GM19324 (cell line): ENCODE measurements around the gene ATN1.

Source experiments
- ATAC-seq: cut with Tn5 transposase; IDR thresholded peaks from one replicate; pipeline ENCODE4 v1.9.1; 2021; ENCODE audit warnings: mild to moderate bottlenecking, moderate library complexity; ENCODE audit not compliant: unreplicated experiment, low FRiP score

Gene ATN1

DNA sequence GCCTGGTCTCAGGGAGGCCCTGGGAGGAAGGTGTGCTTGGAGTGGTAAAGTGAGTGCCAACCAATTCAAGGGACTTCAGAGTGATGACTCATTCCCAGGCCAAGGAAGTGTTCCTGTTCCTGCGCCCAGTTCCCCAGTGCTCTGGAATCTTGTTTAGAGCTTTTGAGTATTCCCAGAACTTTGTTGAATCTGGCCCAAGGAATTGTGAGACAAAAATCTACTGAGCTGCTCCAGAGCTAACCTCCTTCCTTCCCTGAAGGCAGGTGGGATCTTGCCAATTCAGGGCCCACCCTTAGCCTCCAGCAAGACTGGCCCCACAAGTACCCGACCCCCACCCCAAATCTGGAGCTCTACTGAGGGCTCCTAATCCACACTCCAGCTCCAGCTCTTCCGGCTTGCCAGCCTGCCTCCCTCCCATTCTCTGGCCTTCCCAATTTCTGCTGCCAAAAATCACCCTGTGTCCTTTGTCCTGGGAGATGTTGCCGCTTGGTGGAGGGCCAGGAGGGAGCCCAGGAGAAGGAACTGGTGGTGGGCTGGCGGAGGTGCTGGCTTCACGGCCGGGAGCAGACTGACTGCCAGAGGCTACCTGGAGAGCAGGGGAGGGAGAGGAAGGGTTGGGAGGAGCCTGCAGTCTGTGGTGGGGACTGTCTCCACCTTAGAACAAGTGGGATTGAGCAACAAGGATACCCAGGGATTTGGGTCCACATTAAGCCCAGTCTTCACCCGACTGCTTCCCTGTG is 2.0 kb upstream of the ATN1 start:
- ATAC-seq = no peak

DNA sequence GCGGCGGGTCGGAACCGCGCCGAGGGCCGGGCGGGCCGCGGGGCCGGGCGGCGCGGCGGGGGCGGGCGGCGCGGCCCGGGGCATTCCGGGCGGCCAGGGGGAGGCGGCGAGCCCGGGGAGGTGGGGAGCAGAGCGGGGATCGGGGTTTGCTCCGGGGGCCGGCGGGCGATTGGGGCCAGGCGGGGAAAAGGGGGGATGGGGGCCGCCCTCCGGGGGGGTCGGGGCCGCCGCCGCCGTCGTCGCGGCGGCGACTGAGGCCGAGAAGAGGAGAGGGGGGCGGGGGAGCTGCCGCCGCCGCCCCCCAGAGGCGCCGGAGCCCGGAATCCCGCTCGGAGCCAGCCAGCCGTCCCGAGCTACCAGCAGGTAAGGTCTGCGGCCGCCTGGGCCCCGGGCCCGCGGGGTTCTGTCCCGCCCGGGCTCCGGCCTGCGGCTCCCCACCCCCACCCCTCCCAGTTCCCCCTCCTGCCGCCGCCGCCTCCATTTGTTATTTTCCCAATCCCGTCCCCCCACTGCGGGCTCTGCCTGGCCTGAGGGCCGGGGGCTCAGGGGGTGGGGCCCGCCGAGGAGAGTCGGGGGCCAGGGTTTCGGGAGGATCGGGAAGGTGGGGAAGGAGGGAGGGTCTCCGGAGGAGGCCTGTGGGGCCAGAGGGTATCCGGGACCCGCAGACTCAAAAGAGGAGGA is 403 bp downstream of the ATN1 start:
- ATAC-seq = no peak

DNA sequence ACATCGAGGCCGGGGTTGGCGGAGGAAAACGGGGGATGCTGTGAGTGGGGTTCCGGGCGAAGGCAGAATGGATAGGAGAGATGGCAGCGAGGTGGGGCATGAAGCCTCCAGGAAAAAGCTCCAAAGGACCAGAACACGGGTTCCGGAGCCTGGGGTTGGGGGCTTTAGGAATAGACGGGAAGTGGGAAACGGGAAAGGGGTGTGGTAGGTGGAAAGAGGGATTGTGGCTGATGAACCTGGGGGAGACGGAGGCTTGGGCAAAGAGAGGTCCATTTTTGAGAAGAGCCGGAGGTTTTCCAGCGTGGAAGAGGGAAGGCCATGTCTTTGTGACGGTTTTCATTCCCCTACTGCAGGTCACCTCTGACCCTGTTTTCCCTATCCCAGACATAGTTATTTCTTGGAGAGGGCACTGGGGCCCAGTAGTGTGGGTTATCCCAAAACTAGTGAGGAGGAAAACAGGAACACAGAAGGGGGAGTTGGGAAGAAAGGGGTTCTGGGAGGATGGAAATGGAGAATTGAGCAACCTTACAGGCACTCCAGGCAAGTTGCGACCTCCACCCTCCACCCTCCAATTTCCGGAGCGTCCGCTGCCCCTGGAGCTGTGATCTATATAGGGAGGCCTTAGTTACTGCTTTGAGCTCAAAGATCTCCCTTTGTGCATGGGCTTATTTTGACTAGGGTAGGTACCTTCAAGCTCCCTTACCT is 1.1 kb downstream of the ATN1 start:
- ATAC-seq = no peak

DNA sequence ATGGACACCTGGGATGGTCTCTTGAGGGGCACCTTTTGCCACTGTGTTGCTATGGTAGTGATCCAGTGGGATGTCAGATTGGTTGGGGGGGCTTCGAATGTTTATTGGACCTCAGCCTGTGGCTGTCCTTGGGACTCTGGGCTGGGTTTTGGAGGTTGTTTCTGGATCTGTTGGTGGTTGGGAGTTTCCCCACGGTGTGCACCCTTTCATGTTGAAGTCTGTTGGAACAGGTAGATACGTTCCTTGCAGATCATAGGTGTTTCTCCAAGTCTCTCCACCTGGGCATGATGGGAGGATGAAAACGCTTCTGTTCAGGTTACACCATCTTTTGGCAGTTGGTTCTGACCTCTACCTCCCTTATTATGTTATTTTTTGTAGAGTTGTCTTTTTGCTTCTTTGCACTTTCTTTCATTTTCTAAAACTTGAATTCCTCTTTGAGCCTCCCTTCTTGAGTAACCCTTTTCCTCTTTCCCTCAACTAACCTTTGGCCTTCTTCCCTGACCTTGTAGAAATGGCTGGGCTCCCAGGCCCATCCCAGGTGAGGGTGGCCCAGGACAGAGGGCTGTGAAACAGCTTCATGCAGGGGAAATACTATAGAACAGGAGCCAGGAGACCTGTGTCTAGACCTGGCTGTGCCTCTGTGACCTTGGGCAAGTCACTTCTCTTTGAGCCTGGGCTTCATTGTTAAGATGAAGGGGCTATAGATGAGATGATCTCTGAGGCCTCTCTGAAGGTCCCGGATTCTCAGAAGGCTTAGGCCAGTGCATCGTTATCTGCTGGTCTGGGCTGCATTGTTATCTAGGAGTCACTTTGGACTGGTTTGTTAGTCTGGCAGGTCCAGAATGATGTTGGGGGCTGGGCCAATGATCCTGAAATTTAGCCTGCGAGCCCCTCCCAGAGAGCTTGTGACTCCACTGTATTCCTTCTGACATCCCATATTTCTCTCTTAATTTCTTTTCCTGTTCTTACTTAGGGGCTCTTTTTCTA is 2.0 kb downstream of the ATN1 start:
- no peak for ATAC-seq

DNA sequence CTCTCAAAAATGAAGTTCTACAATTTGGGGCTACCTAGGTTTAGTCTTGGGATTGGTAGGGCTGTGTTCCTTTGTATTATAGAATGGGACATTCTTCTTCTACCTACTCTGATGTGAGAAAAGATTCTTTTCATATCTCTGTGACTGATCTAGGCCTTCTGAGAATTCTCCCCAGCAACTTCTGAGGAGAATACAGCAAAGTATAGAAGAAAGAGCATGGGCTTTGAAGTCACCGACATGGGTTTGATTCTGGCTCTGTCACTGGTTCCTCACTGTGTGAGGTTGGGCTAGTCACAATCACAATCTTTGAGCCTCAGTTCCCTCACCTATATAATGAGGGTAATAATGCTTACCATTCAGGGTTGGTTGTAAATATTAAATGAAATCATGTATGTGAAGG is 5.0 kb downstream of the ATN1 start:
- no peak for ATAC-seq

GRCh38 chr12:6934110-6934509 is 6.4 kb downstream of the ATN1 start:
- ATAC-seq = no peak

- ATAC-seq = no peak
Observed at GRCh38 chr12:6935371-6936193, 7.8 kb downstream of the ATN1 start.

GRCh38 chr12:6936194-6936635 is 8.5 kb downstream of the ATN1 start:
- ATAC-seq = no peak

GRCh38 chr12:6936636-6937480 is 9.1 kb downstream of the ATN1 start:
- no peak for ATAC-seq

DNA sequence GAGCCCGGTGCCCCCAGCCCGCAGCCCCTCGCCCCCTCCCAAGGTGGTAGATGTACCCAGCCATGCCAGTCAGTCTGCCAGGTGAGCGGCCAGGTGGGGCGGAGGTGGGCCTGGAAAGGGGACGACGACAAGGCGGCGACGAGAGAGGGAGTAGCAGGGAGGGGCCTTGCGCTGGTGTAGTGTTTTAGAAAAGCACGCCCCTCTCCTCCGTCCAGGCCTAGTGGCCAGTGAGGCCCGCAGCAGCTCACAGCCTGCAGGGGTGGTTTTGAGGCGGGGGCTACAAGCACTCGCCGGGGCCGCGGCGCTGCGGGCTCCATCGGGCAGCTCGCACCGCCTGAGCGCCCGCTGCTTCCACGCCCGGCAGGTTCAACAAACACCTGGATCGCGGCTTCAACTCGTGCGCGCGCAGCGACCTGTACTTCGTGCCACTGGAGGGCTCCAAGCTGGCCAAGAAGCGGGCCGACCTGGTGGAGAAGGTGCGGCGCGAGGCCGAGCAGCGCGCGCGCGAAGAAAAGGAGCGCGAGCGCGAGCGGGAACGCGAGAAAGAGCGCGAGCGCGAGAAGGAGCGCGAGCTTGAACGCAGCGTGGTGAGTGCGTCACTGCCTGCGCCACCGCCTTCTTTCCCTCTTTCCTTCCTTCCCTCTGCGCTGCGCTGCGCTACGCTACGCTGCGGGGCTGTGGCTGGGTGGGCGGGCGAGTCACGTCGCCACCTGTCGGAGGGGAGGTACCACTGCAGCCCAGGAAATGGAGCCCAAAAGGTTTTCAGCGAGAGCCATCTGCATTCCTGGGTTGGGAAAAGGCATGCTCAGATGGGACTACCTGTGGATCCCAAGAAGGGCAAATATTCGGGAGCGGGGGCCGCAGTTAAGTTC is 10.0 kb downstream of the ATN1 start:
- ATAC-seq = peak; percentile 91

- no peak for ATAC-seq
Observed at GRCh38 chr12:6938353-6939190, 10.8 kb downstream of the ATN1 start.

- ATAC-seq = no peak
Observed at GRCh38 chr12:6939191-6939540, 11.4 kb downstream of the ATN1 start.

DNA sequence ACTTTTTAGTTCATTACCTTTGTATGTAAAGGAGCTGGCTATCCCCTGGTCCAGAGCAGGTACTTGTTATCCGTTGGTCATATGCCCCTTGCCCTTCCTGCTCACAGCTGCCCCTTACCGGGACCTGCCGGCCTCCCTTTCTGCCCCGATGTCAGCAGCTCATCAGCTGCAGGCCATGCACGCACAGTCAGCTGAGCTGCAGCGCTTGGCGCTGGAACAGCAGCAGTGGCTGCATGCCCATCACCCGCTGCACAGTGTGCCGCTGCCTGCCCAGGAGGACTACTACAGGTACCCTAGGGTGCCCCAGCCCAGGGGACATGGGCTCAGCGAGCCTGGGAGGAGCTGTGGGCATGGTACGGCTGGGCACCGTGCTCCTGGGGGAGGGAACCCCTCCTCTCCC is 13.5 kb downstream of the ATN1 start:
- ATAC-seq = no peak

DNA sequence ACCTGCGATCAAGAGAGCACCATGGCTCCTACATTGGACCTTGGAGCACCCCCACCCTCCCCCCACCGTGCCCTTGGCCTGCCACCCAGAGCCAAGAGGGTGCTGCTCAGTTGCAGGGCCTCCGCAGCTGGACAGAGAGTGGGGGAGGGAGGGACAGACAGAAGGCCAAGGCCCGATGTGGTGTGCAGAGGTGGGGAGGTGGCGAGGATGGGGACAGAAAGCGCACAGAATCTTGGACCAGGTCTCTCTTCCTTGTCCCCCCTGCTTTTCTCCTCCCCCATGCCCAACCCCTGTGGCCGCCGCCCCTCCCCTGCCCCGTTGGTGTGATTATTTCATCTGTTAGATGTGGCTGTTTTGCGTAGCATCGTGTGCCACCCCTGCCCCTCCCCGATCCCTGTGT is 14.0 kb downstream of the ATN1 start:
- no peak for ATAC-seq

GRCh38 chr12:6942331-6942665 is 14.5 kb downstream of the ATN1 start:
- ATAC-seq = no peak

- peak; percentile 16 for ATAC-seq
Observed at GRCh38 chr12:6943389-6943721, 15.6 kb downstream of the ATN1 start.

- ATAC-seq = peak; percentile 34
Observed at GRCh38 chr12:6943722-6944380, 16.1 kb downstream of the ATN1 start, which contains the start of the genes C12orf57 and RNU7-1. C12orf57 (plus strand) TSS chr12:6944022; CDS start chr12:6944122, 100 bp downstream. RNU7-1 (plus strand) TSS chr12:6943816.
